ENCODE data around the gene ZBED4. TPM values are rescaled to one million over a fixed set of nuclear protein-coding genes. Genes with fewer than 3 reads are reported as not detected.

ZBED4 gene
- total RNA-seq, 1 experiment from 2014 or later: 29.2 TPM

- Mint-ChIP-seq H3K4me1 (peaks cover 19% of the 10 kb centered on the region), H3K36me3 (peaks cover 45% of the 10 kb centered on the region), H3K27me3 (ENCODE audit: low read depth) (peaks cover 34% of the 10 kb centered on the region), H3K27ac (no peak within 1 kb of the TSS), H3K4me3 (peak within 1 kb of the TSS; percentile 80), H3K9me3 (peaks cover 32% of the 10 kb centered on the region)
- DNase-seq (ENCODE audit: low spot score): no peak
- TF ChIP-seq ETV6 (CRISPR knock-in tag; IDR thresholded peaks at IDR 0.05) (no peak), SMAD4 (CRISPR knock-in tag; IDR thresholded peaks at IDR 0.05) (no peak), KAT7 (CRISPR knock-in tag; IDR thresholded peaks at IDR 0.05; ENCODE audit: borderline replicate concordance) (no peak), ZSCAN18 (CRISPR knock-in tag; IDR thresholded peaks at IDR 0.05) (no peak), FOXP1 (CRISPR knock-in tag; IDR thresholded peaks at IDR 0.05; ENCODE audit: borderline replicate concordance) (peak; percentile 58; the same call in 1 of the 2 replicates), NR1H2 (CRISPR knock-in tag; IDR thresholded peaks at IDR 0.05) (no peak), CTCF (IDR thresholded peaks at IDR 0.05) (no peak), GTF2I (CRISPR knock-in tag; conservative IDR thresholded peaks at IDR 0.05) (no peak), SMAD3 (CRISPR knock-in tag; IDR thresholded peaks at IDR 0.05; ENCODE audit: borderline replicate concordance) (no peak), SP1 (CRISPR knock-in tag; conservative IDR thresholded peaks at IDR 0.05) (peak; percentile 61; the same call in 1 of the 2 replicates), FOXJ3 (CRISPR knock-in tag; IDR thresholded peaks at IDR 0.05; ENCODE audit: borderline replicate concordance) (no peak), USF2 (CRISPR knock-in tag; IDR thresholded peaks at IDR 0.05) (0 out of 2 replicates have a peak, but pooled peaks have one; percentile 9), ZNF416 (CRISPR knock-in tag; IDR thresholded peaks at IDR 0.05) (no peak), E2F5 (CRISPR knock-in tag; IDR thresholded peaks at IDR 0.05) (no peak), TP53 (CRISPR knock-in tag; IDR thresholded peaks at IDR 0.05) (no peak), CBFB (CRISPR knock-in tag; IDR thresholded peaks at IDR 0.05; ENCODE audit: low read depth) (no peak), AFF4 (CRISPR knock-in tag; IDR thresholded peaks at IDR 0.05; ENCODE audit: borderline replicate concordance) (no peak), ZBTB21 (CRISPR knock-in tag; IDR thresholded peaks at IDR 0.05; ENCODE audit: borderline replicate concordance) (no peak), IRF1 (CRISPR knock-in tag; IDR thresholded peaks at IDR 0.05) (no peak), E2F4 (CRISPR knock-in tag; IDR thresholded peaks at IDR 0.05; ENCODE audit: borderline replicate concordance, low read depth) (no peak)
- CTCF ChIA-PET: no interaction called here
- peak; percentile 59 for ATAC-seq
- POLR2A ChIA-PET: no interaction called here
Observed at GRCh38 chr22:49827853-49828598, 25.6 kb upstream of the ZBED4 start, which contains the start of gene BRD1. BRD1 (minus strand) TSS chr22:49827873; CDS start chr22:49824317, 3,556 bp downstream.
